Islet of Langerhans (tissue), 1 donor: ENCODE measurements around the gene OR2T34.
"Not testable (repeated sequence)": the region's sequence is repeated elsewhere in the genome, so short reads cannot be mapped to it uniquely, and the experiment has no call there.

Source experiments
- FAIRE-seq: peaks from one replicate; lab custom pipeline; 2011; peaks lifted over from hg19 to GRCh38; lab: Jason Lieb, UNC

Gene OR2T34

GRCh38 chr1:248551027-248551426 is 23.5 kb downstream of the OR2T34 start:
- FAIRE-seq, result not testable (repeated sequence)

GRCh38 chr1:248547383-248547782 is 27.2 kb downstream of the OR2T34 start:
- not testable (repeated sequence) for FAIRE-seq

- not testable (repeated sequence) for FAIRE-seq
Measured at GRCh38 chr1:248537449-248537848, 37.1 kb downstream of the OR2T34 start.
